GM23338 (cell line): ENCODE data around the gene PXDN. TPM values are rescaled to one million over a fixed set of nuclear protein-coding genes. Genes with fewer than 3 reads are reported as not detected.
A peak's percentile ranks its signal among the peaks of the same experiment; 100 is the strongest.

Experiments
- ATAC-seq: fragments of 200-7000 bp; cut with Tn5 transposase; 3 replicates; pipeline ENCODE4 v1.9.1; 2020
- DNase-seq: peaks from one replicate; pipeline ENCODE4 v3.0.0-alpha.2; 2015; ENCODE audit warnings: low spot score
- H2AFZ ChIP-seq: fragments of 200-600 bp; sonication (generic); 2 replicates; pipeline ENCODE4 v1.8.0; 2016; ENCODE audit warnings: antibody characterized with exemption, mild to moderate bottlenecking, moderate library complexity
- H3F3A ChIP-seq: fragments of 200-600 bp; sonication (generic); replicated peaks from 2 replicates; pipeline ENCODE4 v1.8.0; 2017; ENCODE audit warnings: antibody characterized with exemption, mixed run types, low read depth
- H3K27ac ChIP-seq: fragments of 200-600 bp; sonication (generic); 2 replicates; pipeline ENCODE4 v1.6.1; 2016; ENCODE audit warnings: low read depth
- H3K27me3 ChIP-seq: fragments of 200-600 bp; sonication (generic); 2 replicates; pipeline ENCODE4 v1.8.0; 2016; ENCODE audit warnings: mild to moderate bottlenecking, mixed run types, moderate library complexity; ENCODE audit not compliant: insufficient read depth
- H3K36me3 ChIP-seq: fragments of 200-600 bp; sonication (generic); 2 replicates; pipeline ENCODE4 v1.8.0; 2016; ENCODE audit warnings: mild to moderate bottlenecking; ENCODE audit not compliant: insufficient read depth
- H3K4me1 ChIP-seq: fragments of 200-600 bp; sonication (generic); 2 replicates; pipeline ENCODE4 v1.8.0; 2016; ENCODE audit warnings: mild to moderate bottlenecking, moderate library complexity; ENCODE audit not compliant: insufficient read depth
- H3K4me2 ChIP-seq: fragments of 200-600 bp; sonication (generic); 2 replicates; pipeline ENCODE4 v1.7.1; 2017; ENCODE audit warnings: mixed run types
- H3K4me3 ChIP-seq: fragments of 200-600 bp; sonication (generic); 2 replicates; pipeline ENCODE4 v1.6.1; 2016; ENCODE audit warnings: mixed run types
- H3K79me2 ChIP-seq: fragments of 200-600 bp; sonication (generic); replicated peaks from 2 replicates; pipeline ENCODE4 v1.8.0; 2017; ENCODE audit warnings: mild to moderate bottlenecking; ENCODE audit not compliant: insufficient read depth
- H3K9me2 ChIP-seq: fragments of 200-600 bp; sonication (generic); 2 replicates; pipeline ENCODE4 v1.8.0; 2017; ENCODE audit not compliant: insufficient read depth
- H4K20me1 ChIP-seq: fragments of 200-600 bp; sonication (generic); replicated peaks from 2 replicates; pipeline ENCODE4 v1.8.0; 2017; ENCODE audit warnings: mild to moderate bottlenecking; ENCODE audit not compliant: insufficient read depth
- H3K27ac Mint-ChIP-seq: 2 replicates; pipeline ENCODE4 v1.8.0; 2020; ENCODE audit warnings: inconsistent platforms, mild to moderate bottlenecking, moderate library complexity, mixed read lengths
- H3K27me3 Mint-ChIP-seq: 3 replicates; pipeline ENCODE4 v1.8.0; 2022; ENCODE audit warnings: low read depth, mild to moderate bottlenecking, moderate library complexity, mixed read lengths, inconsistent platforms; ENCODE audit not compliant: insufficient read depth, poor library complexity
- H3K36me3 Mint-ChIP-seq: 3 replicates; pipeline ENCODE4 v1.8.0; 2021; ENCODE audit warnings: low read depth, mild to moderate bottlenecking, inconsistent platforms, moderate library complexity, mixed read lengths
- H3K4me1 Mint-ChIP-seq: 3 replicates; pipeline ENCODE4 v1.8.0; 2020; ENCODE audit warnings: mild to moderate bottlenecking, inconsistent platforms, mixed read lengths
- H3K4me3 Mint-ChIP-seq: 3 replicates; pipeline ENCODE4 v1.8.0; 2021; ENCODE audit warnings: moderate library complexity, mild to moderate bottlenecking, inconsistent platforms, mixed read lengths
- H3K9me3 Mint-ChIP-seq: 3 replicates; pipeline ENCODE4 v1.8.0; 2020; ENCODE audit warnings: moderate library complexity, mild to moderate bottlenecking, inconsistent platforms, mixed read lengths
- CREB1 ChIP-seq: fragments of 250-450 bp; sonication (Bioruptor Pico); IDR thresholded peaks from 2 replicates; pipeline ENCODE4 v1.5.0; 2020; ENCODE audit warnings: low read depth, mild to moderate bottlenecking, moderate library complexity
- JUNB ChIP-seq: IDR thresholded peaks from one replicate; pipeline ENCODE4 v1.6.1; 2016; ENCODE audit warnings: antibody characterized with exemption; ENCODE audit not compliant: unreplicated experiment
- POLR2AphosphoS5 ChIP-seq: IDR thresholded peaks from 2 replicates; pipeline ENCODE4 v1.6.1; 2016; ENCODE audit warnings: antibody characterized with exemption, low read depth
- ZNF114 ChIP-seq: fragments of 250-450 bp; sonication (Bioruptor Pico); IDR thresholded peaks from 2 replicates; pipeline ENCODE4 v1.5.0; 2020; ENCODE audit warnings: mild to moderate bottlenecking, moderate library complexity
- ZNF331 ChIP-seq: fragments of 250-450 bp; sonication (Bioruptor Pico); IDR thresholded peaks from 2 replicates; pipeline ENCODE4 v1.5.0; 2020; ENCODE audit warnings: low read depth, mild to moderate bottlenecking, moderate library complexity
- polyA plus RNA-seq: library from polyadenylated mRNA; unstranded; fragments of >200 nt; fragmentation: Nextera tagmentation; extraction: Ambion mirVana; gene quantifications from 2 replicates; pipeline ENCODE4 v1.2.1, GENCODE V29; 2016
- total RNA-seq: library from RNA; depleted of rRNA; stranded (reverse); fragments of >200 nt; shearing (Covaris generic); gene quantifications from 2 replicates; pipeline ENCODE4 v1.2.3, GENCODE V29; 2014
- TF ChIP-seq, protein P1 (sequence below): fragments of 250-450 bp; sonication (Bioruptor Pico); IDR thresholded peaks from 2 replicates; pipeline ENCODE4 v1.5.0; 2020; ENCODE audit warnings: mild to moderate bottlenecking, moderate library complexity
- TF ChIP-seq, protein P2 (sequence below), 2 experiments: fragments of 200-600 bp in 1 of 2; sonication (generic) in 1 of 2; conservative IDR thresholded peaks; 2 replicates each; pipeline versions ENCODE4 v1.5.1 to v1.6.1; 2016 to 2017; ENCODE audit warnings: antibody characterized with exemption in 2 of 2, low read depth in 2 of 2, mild to moderate bottlenecking in 2 of 2, moderate library complexity in 1 of 2
- TF ChIP-seq, protein P3 (sequence below): IDR thresholded peaks from 2 replicates; pipeline ENCODE4 v1.6.1; 2016; ENCODE audit warnings: antibody characterized with exemption
- TF ChIP-seq, protein P4 (sequence below): IDR thresholded peaks from one replicate; pipeline ENCODE4 v1.6.1; 2018; ENCODE audit warnings: antibody characterized with exemption; ENCODE audit not compliant: unreplicated experiment

PXDN gene
- total and polyA plus RNA-seq, 2 experiments from 2014 or later, result 42.2 to 225 TPM

GRCh38 chr2:1628893-1629292, 115.4 kb downstream of the PXDN start (continued):
- TF ChIP-seq, protein P1, sequence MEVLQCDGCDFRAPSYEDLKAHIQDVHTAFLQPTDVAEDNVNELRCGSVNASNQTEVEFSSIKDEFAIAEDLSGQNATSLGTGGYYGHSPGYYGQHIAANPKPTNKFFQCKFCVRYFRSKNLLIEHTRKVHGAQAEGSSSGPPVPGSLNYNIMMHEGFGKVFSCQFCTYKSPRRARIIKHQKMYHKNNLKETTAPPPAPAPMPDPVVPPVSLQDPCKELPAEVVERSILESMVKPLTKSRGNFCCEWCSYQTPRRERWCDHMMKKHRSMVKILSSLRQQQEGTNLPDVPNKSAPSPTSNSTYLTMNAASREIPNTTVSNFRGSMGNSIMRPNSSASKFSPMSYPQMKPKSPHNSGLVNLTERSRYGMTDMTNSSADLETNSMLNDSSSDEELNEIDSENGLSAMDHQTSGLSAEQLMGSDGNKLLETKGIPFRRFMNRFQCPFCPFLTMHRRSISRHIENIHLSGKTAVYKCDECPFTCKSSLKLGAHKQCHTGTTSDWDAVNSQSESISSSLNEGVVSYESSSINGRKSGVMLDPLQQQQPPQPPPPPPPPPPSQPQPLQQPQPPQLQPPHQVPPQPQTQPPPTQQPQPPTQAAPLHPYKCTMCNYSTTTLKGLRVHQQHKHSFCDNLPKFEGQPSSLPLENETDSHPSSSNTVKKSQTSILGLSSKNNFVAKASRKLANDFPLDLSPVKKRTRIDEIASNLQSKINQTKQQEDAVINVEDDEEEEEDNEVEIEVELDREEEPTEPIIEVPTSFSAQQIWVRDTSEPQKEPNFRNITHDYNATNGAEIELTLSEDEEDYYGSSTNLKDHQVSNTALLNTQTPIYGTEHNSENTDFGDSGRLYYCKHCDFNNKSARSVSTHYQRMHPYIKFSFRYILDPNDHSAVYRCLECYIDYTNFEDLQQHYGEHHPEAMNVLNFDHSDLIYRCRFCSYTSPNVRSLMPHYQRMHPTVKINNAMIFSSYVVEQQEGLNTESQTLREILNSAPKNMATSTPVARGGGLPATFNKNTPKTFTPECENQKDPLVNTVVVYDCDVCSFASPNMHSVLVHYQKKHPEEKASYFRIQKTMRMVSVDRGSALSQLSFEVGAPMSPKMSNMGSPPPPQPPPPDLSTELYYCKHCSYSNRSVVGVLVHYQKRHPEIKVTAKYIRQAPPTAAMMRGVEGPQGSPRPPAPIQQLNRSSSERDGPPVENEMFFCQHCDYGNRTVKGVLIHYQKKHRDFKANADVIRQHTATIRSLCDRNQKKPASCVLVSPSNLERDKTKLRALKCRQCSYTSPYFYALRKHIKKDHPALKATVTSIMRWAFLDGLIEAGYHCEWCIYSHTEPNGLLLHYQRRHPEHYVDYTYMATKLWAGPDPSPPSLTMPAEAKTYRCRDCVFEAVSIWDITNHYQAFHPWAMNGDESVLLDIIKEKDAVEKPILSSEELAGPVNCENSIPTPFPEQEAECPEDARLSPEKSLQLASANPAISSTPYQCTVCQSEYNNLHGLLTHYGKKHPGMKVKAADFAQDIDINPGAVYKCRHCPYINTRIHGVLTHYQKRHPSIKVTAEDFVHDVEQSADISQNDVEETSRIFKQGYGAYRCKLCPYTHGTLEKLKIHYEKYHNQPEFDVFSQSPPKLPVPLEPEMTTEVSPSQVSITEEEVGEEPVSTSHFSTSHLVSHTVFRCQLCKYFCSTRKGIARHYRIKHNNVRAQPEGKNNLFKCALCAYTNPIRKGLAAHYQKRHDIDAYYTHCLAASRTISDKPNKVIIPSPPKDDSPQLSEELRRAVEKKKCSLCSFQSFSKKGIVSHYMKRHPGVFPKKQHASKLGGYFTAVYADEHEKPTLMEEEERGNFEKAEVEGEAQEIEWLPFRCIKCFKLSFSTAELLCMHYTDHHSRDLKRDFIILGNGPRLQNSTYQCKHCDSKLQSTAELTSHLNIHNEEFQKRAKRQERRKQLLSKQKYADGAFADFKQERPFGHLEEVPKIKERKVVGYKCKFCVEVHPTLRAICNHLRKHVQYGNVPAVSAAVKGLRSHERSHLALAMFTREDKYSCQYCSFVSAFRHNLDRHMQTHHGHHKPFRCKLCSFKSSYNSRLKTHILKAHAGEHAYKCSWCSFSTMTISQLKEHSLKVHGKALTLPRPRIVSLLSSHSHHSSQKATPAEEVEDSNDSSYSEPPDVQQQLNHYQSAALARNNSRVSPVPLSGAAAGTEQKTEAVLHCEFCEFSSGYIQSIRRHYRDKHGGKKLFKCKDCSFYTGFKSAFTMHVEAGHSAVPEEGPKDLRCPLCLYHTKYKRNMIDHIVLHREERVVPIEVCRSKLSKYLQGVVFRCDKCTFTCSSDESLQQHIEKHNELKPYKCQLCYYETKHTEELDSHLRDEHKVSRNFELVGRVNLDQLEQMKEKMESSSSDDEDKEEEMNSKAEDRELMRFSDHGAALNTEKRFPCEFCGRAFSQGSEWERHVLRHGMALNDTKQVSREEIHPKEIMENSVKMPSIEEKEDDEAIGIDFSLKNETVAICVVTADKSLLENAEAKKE (CRISPR knock-in tag), result no peak
- no peak for TF ChIP-seq POLR2AphosphoS5

DNA sequence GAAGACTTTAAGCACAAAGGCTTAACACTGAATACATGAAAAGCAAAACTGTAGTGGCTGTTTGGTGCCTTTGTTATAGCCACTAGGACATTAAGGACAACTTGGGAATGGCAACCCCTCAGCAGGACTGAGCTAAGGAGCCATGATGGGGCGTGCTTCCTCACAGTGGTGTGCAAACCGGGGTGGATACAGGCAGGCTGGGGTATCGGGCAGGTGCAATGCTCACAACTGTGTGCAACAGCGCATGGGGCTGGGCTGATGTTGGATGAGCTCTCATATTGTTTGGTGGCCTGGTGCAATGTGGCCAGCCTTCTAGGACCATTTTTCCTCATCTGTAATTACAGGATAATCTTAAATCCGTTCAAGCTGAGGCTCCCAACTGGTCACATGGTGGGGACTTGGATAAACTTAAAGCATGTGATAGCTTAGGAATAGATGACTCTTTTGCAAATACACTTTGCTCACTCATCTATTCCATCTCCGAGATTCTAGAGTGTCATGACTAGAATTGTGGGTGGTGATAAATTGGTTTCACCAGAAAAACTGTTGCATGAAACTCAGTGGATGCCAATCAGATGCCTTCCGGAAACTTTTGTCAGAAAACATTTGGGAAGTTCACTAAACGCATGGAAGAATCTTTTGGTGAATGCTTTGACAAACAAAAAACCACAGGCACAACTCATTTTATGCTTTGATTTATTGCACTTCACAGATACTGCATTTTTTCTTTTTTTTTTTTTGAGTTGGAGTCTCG, 116.5 kb downstream of the PXDN start:
- H3K27me3 Mint-ChIP-seq, result peaks cover 10% of the 10 kb centered on the region
- no peak for DNase-seq
- H3F3A ChIP-seq, result peaks cover 11% of the 10 kb centered on the region; the same call in 1 of the 2 replicates
- 0 out of 2 replicates have a peak, but pooled peaks cover 2% of the 10 kb centered on the region for H3K9me2 ChIP-seq
- peaks cover 39% of the 10 kb centered on the region for H3K4me1 Mint-ChIP-seq
- H3K36me3 Mint-ChIP-seq, result peaks cover 54% of the 10 kb centered on the region
- 0 out of 2 replicates have a peak, but pooled peaks cover 8% of the 10 kb centered on the region for H3K79me2 ChIP-seq
- peak overlapping the region; percentile 99; the same call in 1 of the 2 replicates for H3K27ac ChIP-seq
- no peak overlapping the region for H3K4me3 Mint-ChIP-seq
- H3K4me3 ChIP-seq, result no peak overlapping the region
- H3K4me1 ChIP-seq, result peaks cover 30% of the 10 kb centered on the region
- H3K27me3 ChIP-seq, result no peaks in the 10 kb centered on the region
- H3K9me3 Mint-ChIP-seq, result peaks cover 9% of the 10 kb centered on the region
- H3K4me2 ChIP-seq, result no peak overlapping the region
- no peak overlapping the region for H2AFZ ChIP-seq
- no peaks in the 10 kb centered on the region for H4K20me1 ChIP-seq
- ATAC-seq, result no peak
- peak overlapping the region; percentile 61; the same call in 1 of the 2 replicates for H3K27ac Mint-ChIP-seq
- H3K36me3 ChIP-seq, result peaks cover 7% of the 10 kb centered on the region
- TF ChIP-seq, protein P2, sequence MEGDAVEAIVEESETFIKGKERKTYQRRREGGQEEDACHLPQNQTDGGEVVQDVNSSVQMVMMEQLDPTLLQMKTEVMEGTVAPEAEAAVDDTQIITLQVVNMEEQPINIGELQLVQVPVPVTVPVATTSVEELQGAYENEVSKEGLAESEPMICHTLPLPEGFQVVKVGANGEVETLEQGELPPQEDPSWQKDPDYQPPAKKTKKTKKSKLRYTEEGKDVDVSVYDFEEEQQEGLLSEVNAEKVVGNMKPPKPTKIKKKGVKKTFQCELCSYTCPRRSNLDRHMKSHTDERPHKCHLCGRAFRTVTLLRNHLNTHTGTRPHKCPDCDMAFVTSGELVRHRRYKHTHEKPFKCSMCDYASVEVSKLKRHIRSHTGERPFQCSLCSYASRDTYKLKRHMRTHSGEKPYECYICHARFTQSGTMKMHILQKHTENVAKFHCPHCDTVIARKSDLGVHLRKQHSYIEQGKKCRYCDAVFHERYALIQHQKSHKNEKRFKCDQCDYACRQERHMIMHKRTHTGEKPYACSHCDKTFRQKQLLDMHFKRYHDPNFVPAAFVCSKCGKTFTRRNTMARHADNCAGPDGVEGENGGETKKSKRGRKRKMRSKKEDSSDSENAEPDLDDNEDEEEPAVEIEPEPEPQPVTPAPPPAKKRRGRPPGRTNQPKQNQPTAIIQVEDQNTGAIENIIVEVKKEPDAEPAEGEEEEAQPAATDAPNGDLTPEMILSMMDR (conservative IDR thresholded peaks at IDR 0.05; ENCODE audit: low read depth in 2 of 2), result no peak
- TF ChIP-seq ZNF331, result no peak
- no peak for TF ChIP-seq JUNB
- TF ChIP-seq ZNF114 (CRISPR knock-in tag), result no peak
- TF ChIP-seq POLR2AphosphoS5, result no peak
- TF ChIP-seq, protein P3, sequence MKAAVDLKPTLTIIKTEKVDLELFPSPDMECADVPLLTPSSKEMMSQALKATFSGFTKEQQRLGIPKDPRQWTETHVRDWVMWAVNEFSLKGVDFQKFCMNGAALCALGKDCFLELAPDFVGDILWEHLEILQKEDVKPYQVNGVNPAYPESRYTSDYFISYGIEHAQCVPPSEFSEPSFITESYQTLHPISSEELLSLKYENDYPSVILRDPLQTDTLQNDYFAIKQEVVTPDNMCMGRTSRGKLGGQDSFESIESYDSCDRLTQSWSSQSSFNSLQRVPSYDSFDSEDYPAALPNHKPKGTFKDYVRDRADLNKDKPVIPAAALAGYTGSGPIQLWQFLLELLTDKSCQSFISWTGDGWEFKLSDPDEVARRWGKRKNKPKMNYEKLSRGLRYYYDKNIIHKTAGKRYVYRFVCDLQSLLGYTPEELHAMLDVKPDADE, result no peak
- no peak for TF ChIP-seq CREB1 (CRISPR knock-in tag)
- TF ChIP-seq, protein P4, sequence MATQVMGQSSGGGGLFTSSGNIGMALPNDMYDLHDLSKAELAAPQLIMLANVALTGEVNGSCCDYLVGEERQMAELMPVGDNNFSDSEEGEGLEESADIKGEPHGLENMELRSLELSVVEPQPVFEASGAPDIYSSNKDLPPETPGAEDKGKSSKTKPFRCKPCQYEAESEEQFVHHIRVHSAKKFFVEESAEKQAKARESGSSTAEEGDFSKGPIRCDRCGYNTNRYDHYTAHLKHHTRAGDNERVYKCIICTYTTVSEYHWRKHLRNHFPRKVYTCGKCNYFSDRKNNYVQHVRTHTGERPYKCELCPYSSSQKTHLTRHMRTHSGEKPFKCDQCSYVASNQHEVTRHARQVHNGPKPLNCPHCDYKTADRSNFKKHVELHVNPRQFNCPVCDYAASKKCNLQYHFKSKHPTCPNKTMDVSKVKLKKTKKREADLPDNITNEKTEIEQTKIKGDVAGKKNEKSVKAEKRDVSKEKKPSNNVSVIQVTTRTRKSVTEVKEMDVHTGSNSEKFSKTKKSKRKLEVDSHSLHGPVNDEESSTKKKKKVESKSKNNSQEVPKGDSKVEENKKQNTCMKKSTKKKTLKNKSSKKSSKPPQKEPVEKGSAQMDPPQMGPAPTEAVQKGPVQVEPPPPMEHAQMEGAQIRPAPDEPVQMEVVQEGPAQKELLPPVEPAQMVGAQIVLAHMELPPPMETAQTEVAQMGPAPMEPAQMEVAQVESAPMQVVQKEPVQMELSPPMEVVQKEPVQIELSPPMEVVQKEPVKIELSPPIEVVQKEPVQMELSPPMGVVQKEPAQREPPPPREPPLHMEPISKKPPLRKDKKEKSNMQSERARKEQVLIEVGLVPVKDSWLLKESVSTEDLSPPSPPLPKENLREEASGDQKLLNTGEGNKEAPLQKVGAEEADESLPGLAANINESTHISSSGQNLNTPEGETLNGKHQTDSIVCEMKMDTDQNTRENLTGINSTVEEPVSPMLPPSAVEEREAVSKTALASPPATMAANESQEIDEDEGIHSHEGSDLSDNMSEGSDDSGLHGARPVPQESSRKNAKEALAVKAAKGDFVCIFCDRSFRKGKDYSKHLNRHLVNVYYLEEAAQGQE, result no peak
